Measurements from ENCODE around the gene MTAP. TPM values are rescaled to one million over a fixed set of nuclear protein-coding genes. Genes with fewer than 3 reads are reported as not detected.

Gene MTAP
- total RNA-seq, 4 donors from 2014 or later: 23.2 to 31.4 (median 29.1) TPM

DNA sequence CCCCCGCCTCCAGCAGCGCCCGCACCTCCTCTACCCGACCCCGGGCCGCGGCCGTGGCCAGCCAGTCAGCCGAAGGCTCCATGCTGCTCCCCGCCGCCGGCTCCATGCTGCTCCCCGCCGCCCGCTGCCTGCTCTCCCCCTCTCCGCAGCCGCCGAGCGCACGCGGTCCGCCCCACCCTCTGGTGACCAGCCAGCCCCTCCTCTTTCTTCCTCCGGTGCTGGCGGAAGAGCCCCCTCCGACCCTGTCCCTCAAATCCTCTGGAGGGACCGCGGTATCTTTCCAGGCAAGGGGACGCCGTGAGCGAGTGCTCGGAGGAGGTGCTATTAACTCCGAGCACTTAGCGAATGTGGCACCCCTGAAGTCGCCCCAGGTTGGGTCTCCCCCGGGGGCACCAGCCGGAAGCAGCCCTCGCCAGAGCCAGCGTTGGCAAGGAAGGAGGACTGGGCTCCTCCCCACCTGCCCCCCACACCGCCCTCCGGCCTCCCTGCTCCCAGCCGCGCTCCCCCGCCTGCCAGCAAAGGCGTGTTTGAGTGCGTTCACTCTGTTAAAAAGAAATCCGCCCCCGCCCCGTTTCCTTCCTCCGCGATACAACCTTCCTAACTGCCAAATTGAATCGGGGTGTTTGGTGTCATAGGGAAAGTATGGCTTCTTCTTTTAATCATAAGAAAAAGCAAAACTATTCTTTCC, 172.4 kb downstream of the MTAP start:
- peaks cover 5 to 30% (median 15%) of the 10 kb centered on the region in 3 donors for H3K4me1 ChIP-seq
- H3K36me3 ChIP-seq: no peaks in the 10 kb centered on the region
- WGBS, 2 donors (ENCODE audit: low coverage in 1 of 2): 0% methylated on average over 3 of the region's 51 CpGs; no CpG with 5 or more reads in 1 of the 2 donors
- ATAC-seq: peak; percentile 39
- H3K9me3 ChIP-seq: no peaks in the 10 kb centered on the region
- TF ChIP-seq EP300 (IDR thresholded peaks at IDR 0.05) (no peak), POLR2A (IDR thresholded peaks at IDR 0.05) (no peak), POLR2AphosphoS5 (IDR thresholded peaks at IDR 0.05) (no peak)
- TF ChIP-seq, protein P1, sequence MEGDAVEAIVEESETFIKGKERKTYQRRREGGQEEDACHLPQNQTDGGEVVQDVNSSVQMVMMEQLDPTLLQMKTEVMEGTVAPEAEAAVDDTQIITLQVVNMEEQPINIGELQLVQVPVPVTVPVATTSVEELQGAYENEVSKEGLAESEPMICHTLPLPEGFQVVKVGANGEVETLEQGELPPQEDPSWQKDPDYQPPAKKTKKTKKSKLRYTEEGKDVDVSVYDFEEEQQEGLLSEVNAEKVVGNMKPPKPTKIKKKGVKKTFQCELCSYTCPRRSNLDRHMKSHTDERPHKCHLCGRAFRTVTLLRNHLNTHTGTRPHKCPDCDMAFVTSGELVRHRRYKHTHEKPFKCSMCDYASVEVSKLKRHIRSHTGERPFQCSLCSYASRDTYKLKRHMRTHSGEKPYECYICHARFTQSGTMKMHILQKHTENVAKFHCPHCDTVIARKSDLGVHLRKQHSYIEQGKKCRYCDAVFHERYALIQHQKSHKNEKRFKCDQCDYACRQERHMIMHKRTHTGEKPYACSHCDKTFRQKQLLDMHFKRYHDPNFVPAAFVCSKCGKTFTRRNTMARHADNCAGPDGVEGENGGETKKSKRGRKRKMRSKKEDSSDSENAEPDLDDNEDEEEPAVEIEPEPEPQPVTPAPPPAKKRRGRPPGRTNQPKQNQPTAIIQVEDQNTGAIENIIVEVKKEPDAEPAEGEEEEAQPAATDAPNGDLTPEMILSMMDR (IDR thresholded peaks at IDR 0.05): no peak
- H3K27me3 ChIP-seq: peaks cover 100% of the 10 kb centered on the region
- H3K4me3 ChIP-seq: peak overlapping the region in 1 of 2 donors; percentile 49
- H3K27ac ChIP-seq: no peak overlapping the region

DNA sequence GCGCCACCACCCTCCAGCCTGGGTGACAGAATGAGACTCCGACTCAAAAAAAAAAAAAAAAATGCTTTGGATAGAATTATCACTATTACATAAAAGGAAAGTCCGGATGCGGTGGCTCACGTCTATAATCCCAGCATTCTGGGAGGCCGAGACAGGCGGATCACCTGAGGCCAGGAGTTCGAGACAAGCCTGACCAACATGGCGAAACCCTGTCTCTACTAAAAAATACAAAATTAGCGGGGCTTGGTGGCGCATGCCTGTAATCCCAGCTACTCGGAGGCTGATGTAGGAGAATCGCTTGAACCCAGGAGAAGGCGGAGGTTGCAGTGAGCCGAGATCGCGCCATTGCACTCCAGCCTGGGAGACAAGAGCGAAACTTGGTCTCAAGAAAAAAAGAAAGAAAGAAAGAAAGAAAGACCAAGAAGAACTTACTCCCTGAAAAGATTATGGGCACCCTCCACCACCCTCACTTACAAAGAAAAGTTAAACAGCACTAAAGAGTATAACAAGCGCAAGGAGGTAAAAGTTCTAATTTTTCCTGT, 174.0 kb downstream of the MTAP start:
- peaks cover 98% of the 10 kb centered on the region for H3K27me3 ChIP-seq
- no peak overlapping the region for H3K27ac ChIP-seq
- H3K4me3 ChIP-seq: no peak overlapping the region
- no peak for ATAC-seq
- H3K4me1 ChIP-seq: peaks cover 5 to 16% (median 12%) of the 10 kb centered on the region in 3 donors
- 18 to 20% methylated on average over 4 to 19 of the region's 19 CpGs for WGBS, 2 donors (ENCODE audit: low coverage in 1 of 2)
- no peaks in the 10 kb centered on the region for H3K9me3 ChIP-seq
- H3K36me3 ChIP-seq: no peaks in the 10 kb centered on the region
- TF ChIP-seq POLR2A (IDR thresholded peaks at IDR 0.05) (no peak), EP300 (IDR thresholded peaks at IDR 0.05) (no peak), POLR2AphosphoS5 (IDR thresholded peaks at IDR 0.05) (no peak)
- TF ChIP-seq, protein P1 (IDR thresholded peaks at IDR 0.05): no peak

DNA sequence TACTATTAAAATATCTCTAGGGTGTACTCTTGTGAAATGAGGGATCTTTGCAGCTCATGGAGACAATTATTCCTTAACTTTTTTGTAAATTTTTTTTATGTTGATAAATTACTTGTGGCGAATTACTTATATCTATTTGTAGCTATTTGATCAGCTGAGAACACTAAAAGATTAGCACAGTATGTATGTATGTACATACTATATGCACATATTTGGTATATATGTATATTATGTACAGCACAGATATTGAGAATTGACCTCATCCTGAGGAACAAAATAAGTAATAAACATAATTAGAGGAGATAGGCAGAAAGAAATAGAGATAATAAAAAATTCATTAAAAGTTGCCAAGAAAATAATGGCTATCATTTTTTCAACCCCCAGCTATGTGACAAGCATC, 180.0 kb downstream of the MTAP start:
- TF ChIP-seq, protein P1 (IDR thresholded peaks at IDR 0.05): no peak
- no peak for TF ChIP-seq EP300 (IDR thresholded peaks at IDR 0.05)
- no peak for TF ChIP-seq POLR2A (IDR thresholded peaks at IDR 0.05)
- no peak for TF ChIP-seq POLR2AphosphoS5 (IDR thresholded peaks at IDR 0.05)
- H3K4me3 ChIP-seq: no peak overlapping the region
- no peak for ATAC-seq
- no peaks in the 10 kb centered on the region for H3K9me3 ChIP-seq
- no peaks in the 10 kb centered on the region for H3K36me3 ChIP-seq
- peaks cover 93% of the 10 kb centered on the region for H3K27me3 ChIP-seq
- WGBS, 2 donors (ENCODE audit: low coverage in 1 of 2): 47 to 55% methylated on average over 1 of the region's 1 CpG
- no peak overlapping the region for H3K27ac ChIP-seq
- H3K4me1 ChIP-seq: no peaks in the 10 kb centered on the region

DNA sequence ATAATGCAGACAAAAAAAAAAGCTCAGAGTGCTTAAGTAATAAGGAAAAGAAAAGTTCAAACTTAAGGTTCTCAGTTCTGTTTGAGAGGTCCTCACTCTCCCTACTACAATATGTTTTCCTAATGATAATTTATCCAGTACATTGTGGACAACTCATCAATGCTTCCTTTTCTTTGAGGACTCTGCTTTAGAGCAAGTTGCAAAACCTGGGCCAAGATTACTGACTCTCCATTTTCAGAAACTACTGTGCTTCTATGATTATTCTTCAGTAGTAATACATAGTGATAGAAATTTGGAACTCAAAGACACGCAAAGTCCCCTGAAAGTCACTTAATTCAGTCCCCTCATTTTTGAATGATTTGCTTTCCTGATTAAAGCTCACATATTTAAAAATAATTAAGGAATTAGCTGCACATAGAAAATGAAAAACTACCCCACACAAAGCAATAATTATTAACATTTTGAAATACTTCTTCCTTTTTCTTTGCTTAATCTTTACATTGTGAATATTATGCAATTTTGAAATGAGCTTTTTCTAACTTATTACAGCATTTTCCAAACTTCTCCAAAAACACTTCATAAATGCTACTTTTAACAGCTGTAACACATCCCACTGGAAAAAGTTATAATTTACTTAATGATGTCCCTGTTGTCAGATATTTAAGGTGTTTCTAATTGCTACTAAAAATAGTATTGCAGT, 180.6 kb downstream of the MTAP start:
- 52 to 75% methylated on average over 1 of the region's 1 CpG for WGBS, 2 donors (ENCODE audit: low coverage in 1 of 2)
- TF ChIP-seq POLR2AphosphoS5 (IDR thresholded peaks at IDR 0.05): no peak
- TF ChIP-seq, protein P1 (IDR thresholded peaks at IDR 0.05): no peak
- no peak for TF ChIP-seq POLR2A (IDR thresholded peaks at IDR 0.05)
- no peak for TF ChIP-seq EP300 (IDR thresholded peaks at IDR 0.05)
- H3K27me3 ChIP-seq: peaks cover 93% of the 10 kb centered on the region
- no peaks in the 10 kb centered on the region for H3K36me3 ChIP-seq
- no peak for ATAC-seq
- H3K4me1 ChIP-seq: no peaks in the 10 kb centered on the region
- H3K4me3 ChIP-seq: no peak overlapping the region
- H3K9me3 ChIP-seq: no peaks in the 10 kb centered on the region
- H3K27ac ChIP-seq: no peak overlapping the region
